Posterior vena cava (tissue), 2 donors: ENCODE measurements around the gene UBL7. TPM values are rescaled to one million over a fixed set of nuclear protein-coding genes. Genes with fewer than 3 reads are reported as not detected.
"Not testable (repeated sequence)": the region's sequence is repeated elsewhere in the genome, so short reads cannot be mapped to it uniquely, and the experiment has no call there.

Experiments
- DNase-seq: peaks from one replicate; pipeline ENCODE4 v3.0.0-alpha.2; 2020; ENCODE audit warnings: low spot score
- intact Hi-C, 2 donors: fragments of 100-400 bp; cut with DNase I; formaldehyde crosslinking; loops; one replicate each; pipeline versions ENCODE4 v1.14.1 to v1.14.2; 2022 to 2023
- total RNA-seq, 2 donors: library from RNA; stranded (reverse); fragmentation: NEBNext Ultra II Directional; extraction: Animal tissue kit (Norgen Biotek cat#: 25700); gene quantifications; one replicate each; pipeline ENCODE4 v1.2.1, GENCODE V29; 2021
- donor health status: DM: yes; HTN: yes; CAD: no.
- donor health status: DM: yes; HTN: yes; CAD: no.

UBL7 gene
- total RNA-seq, 2 donors from 2014 or later, result 24.8 to 25.9 TPM

- intact Hi-C loops, result no loop called here
- DNase-seq, result no peak
Observed at GRCh38 chr15:74468341-74469032, 7.5 kb upstream of the UBL7 start.

GRCh38 chr15:74466570-74466969, 5.6 kb upstream of the UBL7 start:
- intact Hi-C loops, result no loop called here
- no peak for DNase-seq

GRCh38 chr15:74464897-74465296, 3.9 kb upstream of the UBL7 start:
- intact Hi-C loops, result no loop called here

GRCh38 chr15:74464216-74464615, 3.3 kb upstream of the UBL7 start:
- no peak for DNase-seq

More at GRCh38 chr15:74464897-74465296, 3.9 kb upstream of the UBL7 start:
- DNase-seq, result no peak

GRCh38 chr15:74463634-74464033, 2.7 kb upstream of the UBL7 start:
- intact Hi-C loops, result no loop called here
- DNase-seq, result no peak

More at GRCh38 chr15:74464216-74464615, 3.3 kb upstream of the UBL7 start:
- intact Hi-C loops, result no loop called here

- no peak for DNase-seq
- intact Hi-C loops, result no loop called here
Observed at GRCh38 chr15:74461847-74462511, 1.0 kb upstream of the UBL7 start.

- intact Hi-C loops, result no loop called here
- DNase-seq, result no peak
Observed at GRCh38 chr15:74460298-74460697, 662 bp downstream of the UBL7 start.

- DNase-seq, intact Hi-C loops: not testable (repeated sequence)
Observed at GRCh38 chr15:74459798-74460197, 1.2 kb downstream of the UBL7 start.

GRCh38 chr15:74458473-74458872, 2.5 kb downstream of the UBL7 start:
- intact Hi-C loops, result no loop called here
- DNase-seq, result no peak

GRCh38 chr15:74457036-74457435, 3.9 kb downstream of the UBL7 start:
- DNase-seq, intact Hi-C loops: not testable (repeated sequence)

GRCh38 chr15:74454764-74455500, 6.0 kb downstream of the UBL7 start:
- intact Hi-C loops, result no loop called here
- no peak for DNase-seq

GRCh38 chr15:74453925-74454763, 6.8 kb downstream of the UBL7 start:
- intact Hi-C loops, result no loop called here
- no peak for DNase-seq

- intact Hi-C loops, result no loop called here
- no peak for DNase-seq
Observed at GRCh38 chr15:74451861-74452835, 8.8 kb downstream of the UBL7 start.

GRCh38 chr15:74451322-74451721, 9.6 kb downstream of the UBL7 start:
- intact Hi-C loops, result no loop called here
- no peak for DNase-seq

GRCh38 chr15:74449643-74450205, 11.2 kb downstream of the UBL7 start:
- peak; percentile 64 for DNase-seq
- intact Hi-C loops, result no loop called here

- DNase-seq, result peak; percentile 32
- intact Hi-C loops, result no loop called here
Observed at GRCh38 chr15:74449095-74449494, 11.9 kb downstream of the UBL7 start.

- DNase-seq, result peak; percentile 56
- intact Hi-C loops, result no loop called here
Observed at GRCh38 chr15:74445816-74446763, 14.9 kb downstream of the UBL7 start.
